HG02678 (cell line): ENCODE results near the gene ATP9B.
"Not testable (repeated sequence)": the region's sequence is repeated elsewhere in the genome, so short reads cannot be mapped to it uniquely, and the experiment has no call there.

Experiments used
- ATAC-seq: cut with Tn5 transposase; IDR thresholded peaks from one replicate; pipeline ENCODE4 v1.9.1; 2021; ENCODE audit warnings: mild to moderate bottlenecking, moderate library complexity; ENCODE audit not compliant: unreplicated experiment

ATP9B gene

GRCh38 chr18:79129120-79129519 is 59.9 kb downstream of the ATP9B start:
- ATAC-seq = no peak

- no peak for ATAC-seq
Measured at GRCh38 chr18:79133724-79134123, 64.5 kb downstream of the ATP9B start.

GRCh38 chr18:79135924-79136323 is 66.7 kb downstream of the ATP9B start:
- no peak for ATAC-seq

- no peak for ATAC-seq
Measured at GRCh38 chr18:79136742-79137141, 67.5 kb downstream of the ATP9B start.

GRCh38 chr18:79139206-79139605 is 70.0 kb downstream of the ATP9B start:
- ATAC-seq = no peak

- ATAC-seq = no peak
Measured at GRCh38 chr18:79147014-79147413, 77.8 kb downstream of the ATP9B start.

GRCh38 chr18:79151191-79151590 is 82.0 kb downstream of the ATP9B start:
- no peak for ATAC-seq

GRCh38 chr18:79156327-79156726 is 87.1 kb downstream of the ATP9B start:
- no peak for ATAC-seq

- ATAC-seq = no peak
Measured at GRCh38 chr18:79164706-79165105, 95.5 kb downstream of the ATP9B start.

- ATAC-seq = no peak
Measured at GRCh38 chr18:79166702-79167101, 97.5 kb downstream of the ATP9B start.

- no peak for ATAC-seq
Measured at GRCh38 chr18:79167526-79168190, 98.5 kb downstream of the ATP9B start.

GRCh38 chr18:79169958-79170555 is 100.9 kb downstream of the ATP9B start:
- ATAC-seq = no peak

- ATAC-seq = not testable (repeated sequence)
Measured at GRCh38 chr18:79172331-79172730, 103.1 kb downstream of the ATP9B start.

GRCh38 chr18:79173742-79174141 is 104.5 kb downstream of the ATP9B start:
- no peak for ATAC-seq

GRCh38 chr18:79178113-79178531 is 108.9 kb downstream of the ATP9B start:
- no peak for ATAC-seq

- peak; percentile 71 for ATAC-seq
Measured at GRCh38 chr18:79182047-79182713, 113.0 kb downstream of the ATP9B start.

- ATAC-seq = no peak
Measured at GRCh38 chr18:79185648-79186047, 116.5 kb downstream of the ATP9B start.

- ATAC-seq = no peak
Measured at GRCh38 chr18:79186649-79187048, 117.5 kb downstream of the ATP9B start.

- no peak for ATAC-seq
Measured at GRCh38 chr18:79187532-79188277, 118.5 kb downstream of the ATP9B start.

GRCh38 chr18:79191418-79191817 is 122.2 kb downstream of the ATP9B start:
- no peak for ATAC-seq

- ATAC-seq = no peak
Measured at GRCh38 chr18:79191956-79192355, 122.8 kb downstream of the ATP9B start.

GRCh38 chr18:79193826-79194225 is 124.6 kb downstream of the ATP9B start:
- ATAC-seq = no peak
